ENCODE data around the gene FFAR3.

- TF ChIP-seq, protein P1, sequence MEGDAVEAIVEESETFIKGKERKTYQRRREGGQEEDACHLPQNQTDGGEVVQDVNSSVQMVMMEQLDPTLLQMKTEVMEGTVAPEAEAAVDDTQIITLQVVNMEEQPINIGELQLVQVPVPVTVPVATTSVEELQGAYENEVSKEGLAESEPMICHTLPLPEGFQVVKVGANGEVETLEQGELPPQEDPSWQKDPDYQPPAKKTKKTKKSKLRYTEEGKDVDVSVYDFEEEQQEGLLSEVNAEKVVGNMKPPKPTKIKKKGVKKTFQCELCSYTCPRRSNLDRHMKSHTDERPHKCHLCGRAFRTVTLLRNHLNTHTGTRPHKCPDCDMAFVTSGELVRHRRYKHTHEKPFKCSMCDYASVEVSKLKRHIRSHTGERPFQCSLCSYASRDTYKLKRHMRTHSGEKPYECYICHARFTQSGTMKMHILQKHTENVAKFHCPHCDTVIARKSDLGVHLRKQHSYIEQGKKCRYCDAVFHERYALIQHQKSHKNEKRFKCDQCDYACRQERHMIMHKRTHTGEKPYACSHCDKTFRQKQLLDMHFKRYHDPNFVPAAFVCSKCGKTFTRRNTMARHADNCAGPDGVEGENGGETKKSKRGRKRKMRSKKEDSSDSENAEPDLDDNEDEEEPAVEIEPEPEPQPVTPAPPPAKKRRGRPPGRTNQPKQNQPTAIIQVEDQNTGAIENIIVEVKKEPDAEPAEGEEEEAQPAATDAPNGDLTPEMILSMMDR (IDR thresholded peaks at IDR 0.05; ENCODE audit: low read length), result no peak
- no peak for TF ChIP-seq EZH2phosphoT487 (IDR thresholded peaks at IDR 0.05; ENCODE audit: low read length)
These were observed 9.2 kb upstream of the FFAR3 start for GRCh38 chr19:35348911-35349611.

All from MM.1S (cell line).